Measurements from ENCODE around the gene SMAP2.
A peak's percentile ranks its signal among the peaks of the same experiment; 100 is the strongest.
"Not testable (repeated sequence)": the region's sequence is repeated elsewhere in the genome, so short reads cannot be mapped to it uniquely, and the experiment has no call there.

SMAP2 gene

GRCh38 chr1:40373323-40374283 lies at the start of gene SMAP2:
Gene SMAP2 (plus strand): TSS chr1:40373727. CDS start chr1:40374121, 394 bp downstream.
- DNase-seq, result peak; percentile 48 to 97 (median 93)

DNA sequence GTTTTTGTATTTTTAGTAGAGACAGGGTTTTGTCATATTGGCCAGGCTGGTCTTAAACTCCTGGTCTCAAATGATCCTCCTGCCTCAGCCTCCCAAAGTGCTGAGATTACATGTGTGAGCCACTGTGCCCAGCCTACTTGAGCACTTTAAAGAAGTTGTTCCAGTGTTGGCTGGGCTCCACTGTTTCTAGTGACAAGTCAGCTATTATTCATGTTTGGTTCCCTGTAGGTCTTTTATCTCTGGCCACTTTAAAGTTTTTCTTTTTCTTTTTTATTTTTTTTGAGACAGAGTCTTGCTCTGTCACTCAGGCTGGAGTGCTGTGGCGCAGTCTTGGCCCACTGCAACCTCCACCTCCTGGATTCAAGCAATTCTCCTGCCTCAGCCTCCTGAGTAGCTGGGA lies 42.1 kb upstream of the SMAP2 start:
- DNase-seq, result not testable (repeated sequence)

GRCh38 chr1:40332695-40333094 lies 40.8 kb upstream of the SMAP2 start:
- DNase-seq, result no peak

- DNase-seq, result no peak
Observed at GRCh38 chr1:40337443-40337842, 36.1 kb upstream of the SMAP2 start.

DNA sequence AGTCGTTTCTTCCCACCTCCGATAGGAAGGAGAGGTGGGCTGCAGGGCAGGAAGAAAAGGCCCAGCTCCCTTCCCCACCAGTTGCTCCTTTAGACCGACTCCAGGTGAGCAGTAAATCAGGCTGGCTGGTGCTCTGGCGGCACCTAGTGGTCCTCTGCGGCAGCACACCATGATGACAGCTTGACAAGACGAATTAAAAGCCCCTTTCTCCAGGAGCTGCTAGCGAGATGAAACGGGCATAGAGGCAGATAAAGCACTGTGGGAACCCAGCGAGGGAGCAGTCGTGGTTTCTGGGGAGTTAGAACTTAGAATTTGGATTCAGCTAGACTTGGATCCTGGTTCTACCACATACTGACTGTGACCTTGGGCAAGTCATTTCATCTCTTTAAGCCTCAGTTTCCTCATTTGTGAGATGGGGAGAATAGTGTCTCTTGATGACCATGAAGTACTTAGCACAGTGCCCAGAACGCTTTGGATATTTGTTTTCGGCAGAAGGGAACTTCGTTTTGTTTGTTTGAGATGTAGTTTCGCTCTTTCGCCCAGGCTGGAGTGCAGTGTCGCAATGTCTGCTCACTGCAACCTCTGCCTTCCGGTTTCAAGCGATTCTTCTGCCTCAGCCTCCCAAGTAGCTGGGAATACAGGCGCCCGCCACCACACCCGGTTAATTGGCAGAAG lies 34.6 kb upstream of the SMAP2 start:
- DNase-seq, result peak in 50 of 56 donors; percentile 10 to 90 (median 62)

- DNase-seq, result no peak
Observed at GRCh38 chr1:40339420-40340323, 33.9 kb upstream of the SMAP2 start.

DNA sequence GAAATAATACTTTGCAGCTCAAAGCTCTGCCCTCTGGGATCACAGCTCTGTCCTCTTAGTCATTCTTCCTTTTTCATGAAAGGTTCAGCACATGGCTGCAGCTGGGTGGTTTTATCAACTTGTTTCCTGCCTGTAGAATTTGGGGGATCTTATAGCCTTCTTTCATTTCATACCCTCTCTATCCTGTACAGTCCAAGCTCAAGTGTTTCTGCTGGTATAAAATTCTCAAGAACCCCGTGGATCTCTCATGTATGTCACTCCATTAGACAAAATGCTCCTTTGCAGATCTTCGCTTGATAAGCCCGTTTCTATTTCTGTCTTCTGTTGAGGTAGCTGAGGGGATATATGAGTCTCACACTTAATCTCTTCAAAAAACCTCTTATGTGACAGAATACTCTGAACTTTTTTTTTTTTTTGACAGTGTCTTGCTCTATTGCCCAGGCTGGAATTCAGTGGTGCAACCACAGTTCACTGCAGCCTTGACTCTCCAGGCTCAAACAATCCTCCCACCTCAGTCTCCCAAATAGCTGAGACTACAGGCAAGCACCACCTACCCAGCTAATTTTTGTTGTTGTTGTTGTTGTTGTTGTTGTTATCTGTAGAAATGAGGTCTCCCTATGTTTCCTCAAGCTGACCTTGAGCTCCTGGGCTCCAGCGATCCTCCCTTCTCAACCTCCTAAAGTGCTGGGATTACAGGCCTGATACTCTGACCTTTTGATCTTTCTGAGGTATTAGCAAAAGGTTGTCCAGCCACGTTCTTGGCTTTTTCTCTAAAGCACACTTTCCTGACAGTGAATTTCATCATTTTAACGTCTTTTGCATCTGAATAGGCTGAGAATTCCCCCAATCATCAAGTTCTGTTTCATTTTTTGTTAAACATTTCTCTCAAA lies 31.8 kb upstream of the SMAP2 start:
- DNase-seq, result no peak

- not testable (repeated sequence) for DNase-seq
Observed at GRCh38 chr1:40342381-40342717, 31.2 kb upstream of the SMAP2 start.

DNA sequence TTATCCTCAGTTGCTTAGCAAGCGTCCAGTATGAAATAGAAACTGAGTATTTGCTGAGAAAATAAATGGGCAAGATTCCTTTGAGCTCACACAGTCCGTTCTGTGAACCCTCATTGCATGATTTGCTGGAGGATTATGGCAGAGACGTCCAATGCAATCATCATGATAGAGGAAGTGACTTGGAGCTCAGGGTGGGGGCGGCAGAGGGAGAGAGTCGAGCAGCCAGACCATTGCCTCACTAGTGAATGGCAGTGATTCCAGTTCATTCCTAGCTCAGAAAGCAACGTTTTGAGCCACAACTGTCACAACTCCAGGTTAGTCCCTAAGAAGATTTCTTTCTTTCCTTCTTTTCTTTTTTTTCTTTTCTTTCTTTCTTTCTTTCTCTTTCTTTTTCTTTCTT lies 28.9 kb upstream of the SMAP2 start:
- DNase-seq, result peak in 34 of 56 donors; percentile 1 to 61 (median 8)

DNA sequence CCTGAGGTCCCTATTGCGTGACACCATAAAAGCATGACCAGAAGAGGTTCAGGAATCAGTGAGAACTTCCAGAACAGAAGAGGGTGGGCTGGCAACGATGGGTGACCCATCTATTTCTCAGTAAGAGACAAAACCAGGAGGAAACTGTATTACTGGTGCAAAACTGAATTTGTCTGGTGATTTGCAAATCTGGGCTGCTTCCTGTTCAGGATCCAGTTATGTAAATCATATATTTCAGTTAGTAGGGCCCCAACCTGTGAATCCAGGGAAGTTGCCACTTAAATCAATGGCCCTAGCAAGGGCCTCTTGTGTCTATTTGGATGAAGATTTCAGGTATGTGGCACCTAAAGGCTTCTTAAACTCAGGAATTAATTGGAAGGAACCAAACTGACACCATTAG lies 23.1 kb upstream of the SMAP2 start:
- no peak for DNase-seq

DNA sequence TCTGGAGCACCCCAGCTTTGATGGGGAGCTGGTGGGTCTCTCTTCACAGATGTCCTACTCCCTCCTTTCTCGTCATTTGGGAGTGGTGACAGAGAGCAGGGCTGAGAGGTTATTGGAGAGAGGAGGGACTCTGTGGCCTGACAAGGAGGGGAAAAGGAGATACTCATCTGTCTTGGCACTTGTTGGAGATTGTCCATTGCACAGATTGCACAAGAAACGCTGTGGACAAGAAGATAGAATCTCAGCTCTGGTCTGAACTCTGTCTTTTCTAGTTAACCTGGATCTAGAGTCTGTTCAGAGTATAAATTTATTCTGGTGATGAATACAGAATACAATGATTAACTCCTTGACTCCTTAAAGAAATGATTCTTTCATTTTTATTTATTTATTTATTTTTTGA lies 22.4 kb upstream of the SMAP2 start:
- no peak for DNase-seq

DNA sequence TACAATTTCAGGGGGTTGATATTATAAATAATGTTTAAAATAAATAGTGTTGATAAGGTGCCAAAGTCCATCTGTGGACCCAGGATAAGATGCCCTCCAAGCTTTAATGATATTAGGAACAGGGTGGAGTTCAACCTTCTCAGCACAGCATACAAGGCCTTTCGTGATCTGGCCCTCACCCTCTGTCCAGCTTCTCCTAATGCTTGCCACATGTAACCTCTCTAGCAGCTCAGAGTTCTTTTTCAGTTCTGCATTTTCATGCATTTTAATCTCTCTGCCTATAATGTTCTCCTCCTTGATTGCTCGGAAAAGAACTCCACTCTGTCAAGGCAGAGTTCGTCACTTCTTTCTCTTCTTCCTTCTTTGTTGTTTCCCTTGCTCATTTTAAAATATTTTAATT lies 21.4 kb upstream of the SMAP2 start:
- DNase-seq, result no peak

DNA sequence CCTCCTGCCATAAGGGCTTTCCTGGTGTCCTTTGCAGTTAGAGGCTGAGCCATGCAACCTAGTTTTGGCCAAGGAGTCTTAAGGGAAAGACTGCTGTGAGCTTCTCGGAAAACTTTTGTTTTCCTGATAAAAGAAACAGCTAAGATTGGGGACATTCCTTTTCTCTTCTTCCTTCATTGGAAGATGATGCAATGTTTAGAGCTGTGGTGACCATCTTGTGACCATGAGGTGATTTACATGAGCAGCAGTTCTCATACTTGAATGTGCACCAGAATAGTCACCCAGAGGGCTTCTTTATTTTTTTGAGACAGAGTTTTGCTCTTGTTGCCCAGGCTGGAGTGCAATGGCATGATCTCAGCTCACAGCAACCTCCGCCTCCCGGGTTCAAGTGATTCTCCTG lies 20.4 kb upstream of the SMAP2 start:
- DNase-seq, result no peak

GRCh38 chr1:40357625-40358024 lies 15.9 kb upstream of the SMAP2 start:
- DNase-seq, result no peak

GRCh38 chr1:40360631-40361030 lies 12.9 kb upstream of the SMAP2 start:
- no peak for DNase-seq

DNA sequence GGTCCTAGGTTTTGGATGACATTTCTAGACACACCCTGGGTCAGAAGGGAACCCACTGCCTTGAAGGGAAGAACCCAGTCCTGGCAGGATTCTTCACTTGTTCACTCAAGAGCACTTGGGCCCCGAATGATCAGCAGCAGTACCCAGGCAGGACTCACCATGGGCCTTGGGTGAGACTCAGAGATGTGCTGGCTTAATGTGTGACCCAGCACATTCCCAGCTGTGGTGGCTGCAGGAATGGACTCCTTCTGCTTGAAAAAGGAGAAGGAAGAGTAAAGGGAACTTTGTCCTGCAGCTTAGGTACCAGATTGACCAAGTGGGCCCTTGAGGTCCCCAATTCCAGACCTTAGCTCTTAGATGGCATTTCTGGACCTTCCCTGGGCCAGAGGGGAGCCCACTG lies 12.3 kb upstream of the SMAP2 start:
- no peak for DNase-seq

GRCh38 chr1:40361637-40362036 lies 11.9 kb upstream of the SMAP2 start:
- no peak for DNase-seq

GRCh38 chr1:40362199-40362598 lies 11.3 kb upstream of the SMAP2 start:
- no peak for DNase-seq

DNA sequence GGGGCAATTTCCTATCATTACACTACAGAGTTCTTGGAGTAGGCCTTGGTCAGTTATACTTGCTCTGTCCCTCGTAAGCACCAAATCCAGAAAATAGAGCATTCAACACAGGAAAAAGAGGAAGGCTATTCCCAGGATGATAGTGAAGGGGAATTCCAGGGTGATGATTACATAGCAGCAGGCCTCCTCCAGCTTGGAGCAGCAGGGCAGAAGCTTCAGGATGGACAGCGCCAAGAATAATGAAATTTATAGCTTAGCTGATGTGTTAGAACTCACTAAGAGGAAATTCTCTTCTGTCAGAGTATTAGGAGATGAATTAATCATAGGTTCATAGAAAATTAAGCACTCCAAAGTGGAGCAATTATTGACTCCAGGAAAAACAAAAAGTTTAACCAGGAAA lies 10.8 kb upstream of the SMAP2 start:
- no peak for DNase-seq

DNA sequence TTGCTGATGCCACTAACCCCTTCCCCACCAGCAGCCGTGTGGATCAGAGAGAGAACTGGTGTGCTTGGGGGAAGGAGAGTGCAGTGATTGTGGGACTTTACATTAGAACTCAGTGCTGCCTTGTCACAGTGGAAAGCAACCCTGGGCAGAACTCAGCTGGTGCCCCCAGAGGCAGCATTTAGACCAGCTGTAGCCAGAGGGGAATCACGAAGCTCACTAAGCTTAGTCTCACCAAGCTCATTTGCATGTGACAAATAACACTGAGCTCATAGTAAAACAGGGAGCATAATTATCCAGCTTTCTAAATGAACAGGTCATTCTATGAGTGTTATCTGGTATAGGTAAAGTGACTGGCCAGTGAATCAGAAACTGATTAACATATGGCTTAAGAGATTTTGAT lies 9.8 kb upstream of the SMAP2 start:
- no peak for DNase-seq

Measured in nucleus accumbens (tissue), 56 donors.